OCI-LY1 (cell line): ENCODE measurements around the gene SLAMF1.
"Not testable (repeated sequence)": the region's sequence is repeated elsewhere in the genome, so short reads cannot be mapped to it uniquely, and the experiment has no call there.

Experiments used
- H2AFZ ChIP-seq: fragments of 200-600 bp; sonication (generic), shearing (Covaris generic); 2 replicates; pipeline ENCODE4 v1.6.0; 2014; ENCODE audit warnings: antibody characterized with exemption, mild to moderate bottlenecking, low read length
- H3F3A ChIP-seq: fragments of 200-600 bp; sonication (generic), shearing (Covaris generic); 2 replicates; pipeline ENCODE4 v1.6.0; 2014; ENCODE audit warnings: mild to moderate bottlenecking, antibody characterized with exemption, low read length, moderate library complexity; ENCODE audit not compliant: insufficient read depth
- H3K27ac ChIP-seq: fragments of 200-600 bp; sonication (generic); 2 replicates; pipeline ENCODE4 v1.5.1; 2014; ENCODE audit warnings: low read length, mixed run types, mild to moderate bottlenecking, low read depth; ENCODE audit not compliant: poor library complexity, severe bottlenecking
- H3K27me3 ChIP-seq: fragments of 200-600 bp; sonication (generic); 2 replicates; pipeline ENCODE4 v1.6.0; 2014; ENCODE audit warnings: antibody characterized with exemption, mild to moderate bottlenecking, low read length, moderate library complexity; ENCODE audit not compliant: insufficient read depth
- H3K36me3 ChIP-seq: fragments of 200-600 bp; sonication (generic); 2 replicates; pipeline ENCODE4 v1.6.1; 2014; ENCODE audit warnings: mild to moderate bottlenecking, antibody characterized with exemption, low read length, moderate library complexity, mixed read lengths; ENCODE audit not compliant: insufficient read depth
- H3K4me1 ChIP-seq: fragments of 200-600 bp; sonication (generic); 2 replicates; pipeline ENCODE4 v1.5.1; 2014; ENCODE audit warnings: mild to moderate bottlenecking, low read length, moderate library complexity; ENCODE audit not compliant: insufficient read depth, severe bottlenecking
- H3K4me2 ChIP-seq: fragments of 200-600 bp; sonication (generic), shearing (Covaris generic); 2 replicates; pipeline ENCODE4 v1.6.1; 2014; ENCODE audit warnings: low read length
- H3K4me3 ChIP-seq: fragments of 200-600 bp; sonication (generic); 2 replicates; pipeline ENCODE4 v1.5.1; 2014; ENCODE audit warnings: low read length, low read depth, mild to moderate bottlenecking, mixed read lengths; ENCODE audit not compliant: poor library complexity, severe bottlenecking
- H3K79me2 ChIP-seq: fragments of 200-600 bp; shearing (Covaris generic); 2 replicates; pipeline ENCODE4 v1.6.1; 2016; ENCODE audit warnings: mixed run types, low read length, mixed read lengths; ENCODE audit not compliant: insufficient read depth
- H3K9ac ChIP-seq: fragments of 200-600 bp; sonication (generic), shearing (Covaris generic); 2 replicates; pipeline ENCODE4 v1.6.1; 2014; ENCODE audit warnings: mild to moderate bottlenecking, low read length, mixed read lengths
- H3K9me2 ChIP-seq: fragments of 200-600 bp; sonication (generic), shearing (Covaris generic); 2 replicates; pipeline ENCODE4 v1.6.1; 2014; ENCODE audit warnings: low read depth, mild to moderate bottlenecking, low read length, mixed read lengths
- H3K9me3 ChIP-seq: fragments of 200-600 bp; shearing (Covaris generic); 2 replicates; pipeline ENCODE4 v1.6.1; 2014; ENCODE audit warnings: low read length, mixed read lengths
- H4K20me1 ChIP-seq: fragments of 200-600 bp; sonication (generic), shearing (Covaris generic); 2 replicates; pipeline ENCODE4 v1.6.0; 2016; ENCODE audit warnings: mild to moderate bottlenecking, low read length; ENCODE audit not compliant: insufficient read depth
- CTCF ChIP-seq: fragments of 200-600 bp; sonication (generic), shearing (Covaris generic); IDR thresholded peaks from 2 replicates; pipeline ENCODE4 v1.5.1; 2017; ENCODE audit warnings: mild to moderate bottlenecking, antibody characterized with exemption, low read length, moderate library complexity, mixed read lengths
- EZH2 ChIP-seq: fragments of 200-600 bp; sonication (generic), shearing (Covaris generic); IDR thresholded peaks from 2 replicates; pipeline ENCODE4 v1.8.0; 2017; ENCODE audit warnings: borderline replicate concordance, mixed run types, mild to moderate bottlenecking, antibody characterized with exemption, low read length, moderate library complexity, mixed read lengths

SLAMF1 gene

GRCh38 chr1:160560806-160561205, 86.0 kb downstream of the SLAMF1 start:
- no peak overlapping the region for H3K27ac ChIP-seq
- no peak overlapping the region for H3K4me2 ChIP-seq
- no peaks in the 10 kb centered on the region for H3K4me1 ChIP-seq
- no peaks in the 10 kb centered on the region for H3F3A ChIP-seq
- TF ChIP-seq EZH2, result no peak
- TF ChIP-seq CTCF, result no peak
- peaks cover 30% of the 10 kb centered on the region for H3K36me3 ChIP-seq
- H3K9me2 ChIP-seq, result no peaks in the 10 kb centered on the region
- peaks cover 10% of the 10 kb centered on the region; the same call in 1 of the 2 replicates for H3K9me3 ChIP-seq
- no peaks in the 10 kb centered on the region for H3K27me3 ChIP-seq
- no peak overlapping the region for H2AFZ ChIP-seq
- no peaks in the 10 kb centered on the region for H3K79me2 ChIP-seq
- no peaks in the 10 kb centered on the region for H4K20me1 ChIP-seq
- no peak overlapping the region for H3K4me3 ChIP-seq
- no peak overlapping the region for H3K9ac ChIP-seq

DNA sequence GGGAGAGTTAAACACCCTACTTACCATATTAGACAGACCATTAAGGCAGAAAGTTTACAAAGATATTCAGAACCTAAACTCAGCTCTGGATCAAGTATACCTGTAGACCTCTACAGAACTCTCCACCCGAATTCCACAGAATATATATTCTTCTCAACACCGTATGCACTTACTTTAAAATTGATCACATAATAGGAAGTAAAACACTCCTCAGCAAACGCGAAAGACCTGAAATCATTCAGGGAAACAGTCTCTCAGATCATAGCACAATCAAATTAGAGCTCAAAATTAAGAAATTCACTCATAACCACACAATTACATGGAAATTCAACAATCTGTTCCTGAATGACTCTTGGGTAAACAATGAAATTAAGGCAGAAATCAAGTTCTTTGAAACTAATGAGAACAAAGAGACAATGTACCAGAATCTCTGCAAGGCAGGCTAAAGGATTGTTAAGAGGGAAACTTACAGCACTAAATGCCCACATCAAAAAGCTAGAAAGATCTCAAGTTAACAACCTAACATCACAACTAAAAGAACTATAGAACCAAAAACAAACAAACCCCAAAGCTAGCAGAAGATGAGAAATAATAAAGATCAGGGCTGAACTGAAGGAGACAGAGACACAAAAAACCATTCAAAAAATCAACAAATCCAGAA, 86.7 kb downstream of the SLAMF1 start:
- Histone ChIP-seq H3K4me3 (no peak overlapping the region), H4K20me1 (no peaks in the 10 kb centered on the region), H3K9me2 (no peaks in the 10 kb centered on the region), H3K36me3 (peaks cover 30% of the 10 kb centered on the region), H3K79me2 (no peaks in the 10 kb centered on the region), H3K4me2 (no peak overlapping the region), H3K9ac (no peak overlapping the region), H3K27me3 (no peaks in the 10 kb centered on the region), H3K27ac (no peak overlapping the region), H3K9me3 (peaks cover 10% of the 10 kb centered on the region; the same call in 1 of the 2 replicates), H3F3A (no peaks in the 10 kb centered on the region), H2AFZ (no peak overlapping the region), H3K4me1 (no peaks in the 10 kb centered on the region)
- no peak for TF ChIP-seq EZH2
- no peak for TF ChIP-seq CTCF

DNA sequence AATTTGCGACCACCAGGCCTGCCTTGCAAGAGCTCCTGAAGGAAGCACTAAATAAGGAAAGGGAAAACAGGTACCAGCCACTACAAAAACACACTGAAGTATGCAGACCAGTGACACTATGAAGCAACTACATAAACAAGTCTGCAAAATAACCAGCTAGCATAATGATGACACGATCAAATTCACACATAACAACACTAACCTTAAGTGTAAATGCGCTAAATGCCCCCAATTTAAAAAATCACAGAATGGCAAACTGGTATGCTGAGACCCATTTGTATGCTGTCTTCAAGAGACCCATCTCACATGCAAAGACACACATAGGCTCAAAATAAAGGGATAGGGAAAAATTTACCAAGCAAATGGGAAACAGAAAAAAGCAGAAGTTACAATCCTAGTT, 87.4 kb downstream of the SLAMF1 start:
- H3K27me3 ChIP-seq, H3F3A ChIP-seq, H3K4me3 ChIP-seq, H3K27ac ChIP-seq, H3K9me2 ChIP-seq, H3K4me2 ChIP-seq, H4K20me1 ChIP-seq, H2AFZ ChIP-seq, H3K9ac ChIP-seq, H3K79me2 ChIP-seq, H3K4me1 ChIP-seq: not testable (repeated sequence)
- H3K9me3 ChIP-seq, result peaks cover 10% of the 10 kb centered on the region; the same call in 1 of the 2 replicates
- peaks cover 26% of the 10 kb centered on the region for H3K36me3 ChIP-seq
